DOHH2 (cell line): ENCODE data around the gene MARK4.
A peak's percentile ranks its signal among the peaks of the same experiment; 100 is the strongest.

Experiments
- H3F3A ChIP-seq: fragments of 200-600 bp; sonication (generic), shearing (Covaris generic); 2 replicates; pipeline ENCODE4 v1.6.0; 2016; ENCODE audit warnings: antibody characterized with exemption, mild to moderate bottlenecking; ENCODE audit not compliant: control insufficient read depth, insufficient read depth
- H3K27ac ChIP-seq: fragments of 200-600 bp; sonication (generic); 2 replicates; pipeline ENCODE4 v1.5.1; 2014; ENCODE audit warnings: low read depth, mild to moderate bottlenecking, low read length, moderate library complexity
- H3K27me3 ChIP-seq: fragments of 200-600 bp; sonication (generic); 2 replicates; pipeline ENCODE4 v1.6.1; 2014; ENCODE audit warnings: mild to moderate bottlenecking, low read length, mixed read lengths; ENCODE audit not compliant: control insufficient read depth
- H3K36me3 ChIP-seq: fragments of 200-600 bp; sonication (generic); 2 replicates; pipeline ENCODE4 v1.6.1; 2014; ENCODE audit warnings: mild to moderate bottlenecking, low read length, moderate library complexity, mixed read lengths; ENCODE audit not compliant: control insufficient read depth
- H3K4me1 ChIP-seq: fragments of 200-600 bp; sonication (generic); 2 replicates; pipeline ENCODE4 v1.6.1; 2014; ENCODE audit warnings: mild to moderate bottlenecking, low read length, mixed read lengths; ENCODE audit not compliant: control insufficient read depth
- H3K4me2 ChIP-seq: fragments of 200-600 bp; sonication (generic); 2 replicates; pipeline ENCODE4 v1.6.0; 2014; ENCODE audit warnings: mild to moderate bottlenecking, low read length, moderate library complexity
- H3K4me3 ChIP-seq: fragments of 200-600 bp; sonication (generic); 2 replicates; pipeline ENCODE4 v1.5.1; 2014; ENCODE audit warnings: mild to moderate bottlenecking, low read length, mixed read lengths
- H3K79me2 ChIP-seq: fragments of 200-600 bp; sonication (generic); 2 replicates; pipeline ENCODE4 v1.6.1; 2014; ENCODE audit warnings: mild to moderate bottlenecking, low read length, mixed read lengths; ENCODE audit not compliant: control insufficient read depth
- H3K9me2 ChIP-seq: fragments of 200-600 bp; sonication (generic); replicated peaks from 2 replicates; pipeline ENCODE4 v1.6.1; 2014; ENCODE audit warnings: mild to moderate bottlenecking, low read length, mixed read lengths; ENCODE audit not compliant: control insufficient read depth
- H3K9me3 ChIP-seq: fragments of 200-600 bp; sonication (generic); 2 replicates; pipeline ENCODE4 v1.6.1; 2014; ENCODE audit warnings: antibody characterized with exemption, low read length, mixed read lengths; ENCODE audit not compliant: control insufficient read depth, insufficient read depth
- H4K20me1 ChIP-seq: fragments of 200-600 bp; sonication (generic); 2 replicates; pipeline ENCODE4 v1.6.0; 2014; ENCODE audit warnings: low read depth, mild to moderate bottlenecking, antibody characterized with exemption, low read length, moderate library complexity; ENCODE audit not compliant: control insufficient read depth, insufficient read depth
- EZH2phosphoT487 ChIP-seq: fragments of 200-600 bp; sonication (generic); IDR thresholded peaks from 2 replicates; pipeline ENCODE4 v1.6.1; 2017; ENCODE audit warnings: borderline replicate concordance, mild to moderate bottlenecking, antibody characterized with exemption, low read length, moderate library complexity, mixed read lengths
- TF ChIP-seq, protein P1 (sequence below): fragments of 200-600 bp; sonication (generic); IDR thresholded peaks from one replicate; pipeline ENCODE4 v1.5.1; 2014; ENCODE audit warnings: antibody characterized with exemption, mild to moderate bottlenecking, low read depth, low read length; ENCODE audit not compliant: poor library complexity, severe bottlenecking

The MARK4 gene

DNA sequence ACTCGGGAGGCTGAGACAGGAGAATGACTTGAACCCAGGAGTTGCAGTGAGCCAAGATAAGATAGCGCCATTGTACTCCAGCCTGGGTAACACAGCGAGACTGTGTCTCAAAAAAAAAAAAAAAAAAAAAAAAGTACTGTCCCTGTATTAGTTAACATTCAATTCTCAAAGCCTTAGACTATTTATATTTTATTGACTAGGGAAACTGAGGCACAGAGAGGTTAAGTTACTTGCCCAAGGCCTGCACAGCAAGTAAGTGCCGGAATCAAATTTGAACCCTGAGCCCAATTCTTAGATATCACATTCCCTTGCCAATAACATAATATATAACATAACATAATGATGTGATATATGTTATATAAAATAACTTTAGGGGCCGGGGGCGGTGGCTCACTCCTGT lies 88.6 kb downstream of the MARK4 start:
- Histone ChIP-seq H3K9me2 (no peaks in the 10 kb centered on the region), H3K4me1 (peaks cover 8% of the 10 kb centered on the region), H3K27ac (no peak overlapping the region), H3K4me3 (no peak overlapping the region), H4K20me1 (no peaks in the 10 kb centered on the region), H3K36me3 (no peaks in the 10 kb centered on the region), H3K27me3 (peaks cover 4% of the 10 kb centered on the region; the same call in 1 of the 2 replicates), H3K4me2 (no peak overlapping the region), H3F3A (no peaks in the 10 kb centered on the region; the same call in 1 of the 2 replicates), H3K9me3 (no peaks in the 10 kb centered on the region), H3K79me2 (no peaks in the 10 kb centered on the region)
- no peak for TF ChIP-seq EZH2phosphoT487
- TF ChIP-seq, protein P1, sequence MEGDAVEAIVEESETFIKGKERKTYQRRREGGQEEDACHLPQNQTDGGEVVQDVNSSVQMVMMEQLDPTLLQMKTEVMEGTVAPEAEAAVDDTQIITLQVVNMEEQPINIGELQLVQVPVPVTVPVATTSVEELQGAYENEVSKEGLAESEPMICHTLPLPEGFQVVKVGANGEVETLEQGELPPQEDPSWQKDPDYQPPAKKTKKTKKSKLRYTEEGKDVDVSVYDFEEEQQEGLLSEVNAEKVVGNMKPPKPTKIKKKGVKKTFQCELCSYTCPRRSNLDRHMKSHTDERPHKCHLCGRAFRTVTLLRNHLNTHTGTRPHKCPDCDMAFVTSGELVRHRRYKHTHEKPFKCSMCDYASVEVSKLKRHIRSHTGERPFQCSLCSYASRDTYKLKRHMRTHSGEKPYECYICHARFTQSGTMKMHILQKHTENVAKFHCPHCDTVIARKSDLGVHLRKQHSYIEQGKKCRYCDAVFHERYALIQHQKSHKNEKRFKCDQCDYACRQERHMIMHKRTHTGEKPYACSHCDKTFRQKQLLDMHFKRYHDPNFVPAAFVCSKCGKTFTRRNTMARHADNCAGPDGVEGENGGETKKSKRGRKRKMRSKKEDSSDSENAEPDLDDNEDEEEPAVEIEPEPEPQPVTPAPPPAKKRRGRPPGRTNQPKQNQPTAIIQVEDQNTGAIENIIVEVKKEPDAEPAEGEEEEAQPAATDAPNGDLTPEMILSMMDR: no peak

DNA sequence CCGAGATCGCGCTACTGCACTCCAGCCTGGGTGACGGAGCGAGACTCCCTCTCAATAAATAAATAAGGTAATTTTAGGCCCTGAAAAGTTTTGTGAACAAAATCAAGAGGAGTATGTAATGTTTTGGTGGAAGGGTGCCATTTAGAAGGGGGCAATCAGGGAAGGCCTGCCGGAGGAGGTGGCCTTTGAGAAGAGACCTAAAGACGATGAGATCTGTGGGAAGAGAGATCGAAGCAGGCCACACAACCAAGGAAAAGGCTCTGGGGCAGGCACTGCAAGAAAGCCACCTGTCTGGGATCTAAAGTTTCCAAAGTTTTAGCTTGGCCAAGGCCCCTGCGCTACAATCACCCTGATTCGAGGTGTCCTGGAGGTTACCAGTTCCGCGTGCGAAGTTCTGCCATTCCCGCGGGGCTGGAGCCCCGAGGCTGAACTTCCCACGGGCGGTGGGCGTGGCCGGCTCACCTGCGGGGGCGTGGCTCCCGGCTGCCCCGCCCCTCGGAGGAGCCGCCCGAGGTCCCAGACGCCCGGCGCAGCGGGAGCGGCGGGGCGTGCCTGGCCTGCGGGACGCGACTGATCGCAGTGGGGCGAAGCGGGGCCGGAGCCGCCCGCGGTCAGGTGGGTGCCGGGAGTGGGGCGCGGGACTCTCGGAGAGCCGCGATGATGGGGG lies 89.3 kb downstream of the MARK4 start, which contains the start of gene KLC3:
KLC3 (plus strand) TSS at position 519 of the 667 bp plus-strand sequence. CDS start 4,792 bp downstream, outside the sequence.
- H3K27me3 ChIP-seq: peaks cover 4% of the 10 kb centered on the region; the same call in 1 of the 2 replicates
- no peaks in the 10 kb centered on the region for H3K79me2 ChIP-seq
- no peaks in the 10 kb centered on the region for H3K9me2 ChIP-seq
- peak within 1 kb of the TSS; percentile 50 for H3K4me2 ChIP-seq
- no peak within 1 kb of the TSS for H3K27ac ChIP-seq
- peaks cover 8% of the 10 kb centered on the region for H3K4me1 ChIP-seq
- peak within 1 kb of the TSS; percentile 17; the same call in 1 of the 2 replicates for H3K4me3 ChIP-seq
- H3F3A ChIP-seq: no peaks in the 10 kb centered on the region; the same call in 1 of the 2 replicates
- no peaks in the 10 kb centered on the region for H4K20me1 ChIP-seq
- H3K36me3 ChIP-seq: no peaks in the 10 kb centered on the region
- no peak for TF ChIP-seq EZH2phosphoT487
- TF ChIP-seq, protein P1: no peak
- no peaks in the 10 kb centered on the region for H3K9me3 ChIP-seq

DNA sequence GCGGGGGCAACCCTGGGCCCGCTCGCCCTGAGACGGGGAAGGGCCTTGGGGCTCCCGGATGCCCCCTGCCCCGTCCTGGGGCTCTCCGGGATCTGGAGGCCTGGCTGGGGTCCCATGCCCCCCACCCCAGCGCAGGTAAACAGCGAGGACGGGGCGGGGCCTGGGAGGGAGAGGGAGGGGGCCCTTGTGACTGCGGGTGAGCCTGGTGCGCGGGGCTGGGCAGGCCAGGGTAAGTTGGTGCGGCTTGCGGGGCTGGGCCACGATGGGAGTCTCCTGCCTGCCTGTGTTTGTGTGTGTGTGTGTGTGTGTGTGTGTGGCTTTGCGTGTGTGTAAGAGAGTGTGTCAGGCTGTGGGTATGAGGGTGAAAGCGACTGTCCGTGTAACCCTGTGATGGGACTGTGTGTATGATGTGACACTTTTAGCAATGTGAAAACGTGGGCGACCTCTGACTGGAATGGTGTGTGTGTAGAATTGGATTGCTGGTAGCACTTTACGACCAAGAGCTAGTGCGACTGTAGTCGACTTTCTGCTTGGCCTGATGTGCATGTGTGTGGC lies 89.9 kb downstream of the MARK4 start:
- H3K4me3 ChIP-seq: peak overlapping the region; percentile 17; the same call in 1 of the 2 replicates

More for the DNA sequence above, 89.9 kb downstream of the MARK4 start:
- H3K79me2 ChIP-seq: no peaks in the 10 kb centered on the region
- no peaks in the 10 kb centered on the region for H3K9me2 ChIP-seq
- H3K27me3 ChIP-seq: peaks cover 4% of the 10 kb centered on the region; the same call in 1 of the 2 replicates
- TF ChIP-seq EZH2phosphoT487: no peak
- TF ChIP-seq, protein P1: no peak
- no peak overlapping the region for H3K27ac ChIP-seq
- peak overlapping the region; percentile 50 for H3K4me2 ChIP-seq
- H3F3A ChIP-seq: no peaks in the 10 kb centered on the region; the same call in 1 of the 2 replicates
- no peaks in the 10 kb centered on the region for H4K20me1 ChIP-seq
- peaks cover 8% of the 10 kb centered on the region for H3K4me1 ChIP-seq
- H3K36me3 ChIP-seq: no peaks in the 10 kb centered on the region
- H3K9me3 ChIP-seq: no peaks in the 10 kb centered on the region
